ENCODE results near the gene TRMT10A.

Gene TRMT10A, protein sequence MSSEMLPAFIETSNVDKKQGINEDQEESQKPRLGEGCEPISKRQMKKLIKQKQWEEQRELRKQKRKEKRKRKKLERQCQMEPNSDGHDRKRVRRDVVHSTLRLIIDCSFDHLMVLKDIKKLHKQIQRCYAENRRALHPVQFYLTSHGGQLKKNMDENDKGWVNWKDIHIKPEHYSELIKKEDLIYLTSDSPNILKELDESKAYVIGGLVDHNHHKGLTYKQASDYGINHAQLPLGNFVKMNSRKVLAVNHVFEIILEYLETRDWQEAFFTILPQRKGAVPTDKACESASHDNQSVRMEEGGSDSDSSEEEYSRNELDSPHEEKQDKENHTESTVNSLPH
- total RNA-seq, result 1.9 to 4.6 reads per million in 2 donors

GRCh38 chr4:99563310-99564186 is at the start of gene TRMT10A:
Gene TRMT10A (minus strand): TSS chr4:99564039. CDS start chr4:99559338, 4,701 bp downstream.
- DNase-seq, result peak; percentile 89

- no peak for DNase-seq
These were observed 48.9 kb upstream of the TRMT10A start for GRCh38 chr4:99612704-99613103.

DNA sequence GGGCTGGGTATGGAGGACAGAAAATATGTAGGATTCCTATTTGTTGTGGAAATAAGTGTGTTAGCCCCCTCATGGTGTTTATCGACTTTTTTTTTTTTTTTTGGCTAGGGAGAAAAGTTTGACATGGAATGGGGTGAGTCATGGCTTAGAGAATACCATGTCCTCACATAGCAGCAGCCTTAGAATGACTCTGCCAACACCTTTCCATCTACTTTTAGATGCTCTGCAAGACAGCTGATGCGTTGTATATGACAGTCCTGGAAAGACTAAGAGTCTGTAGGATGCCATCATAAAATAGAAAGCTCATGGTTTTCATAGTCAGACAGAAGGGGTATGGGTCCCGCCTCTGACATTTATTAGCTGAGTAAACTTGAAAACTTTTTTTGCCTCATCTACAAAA is 48.4 kb upstream of the TRMT10A start:
- DNase-seq, result no peak

DNA sequence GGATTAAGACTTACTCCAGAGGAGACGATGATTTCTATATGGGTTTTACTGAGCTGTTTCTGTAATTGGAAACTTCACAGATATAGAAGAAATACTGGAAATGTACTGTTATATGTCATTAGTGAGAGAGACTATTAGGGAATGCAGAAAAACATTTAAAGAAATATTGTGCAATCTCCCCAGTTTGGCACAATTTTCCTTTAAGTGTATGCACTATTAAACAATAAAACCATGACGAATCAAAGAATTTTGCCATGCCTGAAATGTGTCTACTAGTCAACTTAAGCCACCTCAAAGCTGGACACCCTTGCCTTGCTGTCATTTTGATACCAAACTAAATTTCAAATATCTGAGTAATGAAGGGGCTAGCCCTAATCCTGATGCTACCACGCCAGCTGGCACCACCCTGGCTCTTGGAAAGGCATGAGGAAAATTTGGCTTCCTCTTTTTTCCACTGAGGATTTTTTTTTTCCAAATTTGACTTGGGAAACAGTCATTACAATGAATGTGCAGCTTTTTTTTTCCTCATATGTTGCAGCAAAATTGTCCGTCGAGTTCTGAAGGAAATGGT is 46.9 kb upstream of the TRMT10A start:
- no peak for DNase-seq

DNA sequence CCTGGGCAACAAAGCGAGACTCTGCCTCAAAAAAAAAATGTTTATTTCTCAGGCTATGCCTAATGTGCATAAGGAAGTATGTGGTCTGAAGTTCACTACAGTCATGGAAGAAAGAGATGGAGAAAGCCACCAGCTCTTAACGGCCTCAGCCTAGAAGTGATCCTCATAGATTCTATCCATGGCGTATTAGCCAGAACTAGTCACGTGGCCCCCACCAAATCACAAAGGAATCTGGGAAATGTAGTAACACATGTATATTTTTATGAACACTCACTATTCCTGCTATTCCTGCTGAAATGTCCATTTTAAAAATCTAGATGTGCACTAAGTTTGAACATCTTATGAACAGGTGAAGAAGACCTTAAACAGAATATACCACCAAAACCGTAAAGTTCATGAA is 44.6 kb upstream of the TRMT10A start:
- no peak for DNase-seq

DNA sequence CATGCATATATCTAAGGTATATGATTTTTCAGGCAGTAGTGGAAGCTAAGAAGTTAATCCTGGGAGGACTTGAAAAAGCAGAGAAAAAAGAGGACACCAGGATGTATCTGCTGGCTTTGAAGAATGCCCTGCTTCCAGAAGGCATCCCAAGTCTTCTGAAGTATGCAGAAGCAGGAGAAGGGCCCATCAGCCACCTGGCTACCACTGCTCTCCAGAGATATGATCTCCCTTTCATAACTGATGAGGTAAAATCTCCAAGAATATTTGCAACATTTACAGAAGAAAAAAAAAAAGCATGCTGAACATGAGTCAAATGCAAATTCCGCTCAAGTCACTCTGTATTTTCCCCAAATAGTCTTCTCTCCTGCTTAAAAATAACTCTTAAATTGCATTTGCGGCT is 42.9 kb upstream of the TRMT10A start:
- DNase-seq, result no peak

DNA sequence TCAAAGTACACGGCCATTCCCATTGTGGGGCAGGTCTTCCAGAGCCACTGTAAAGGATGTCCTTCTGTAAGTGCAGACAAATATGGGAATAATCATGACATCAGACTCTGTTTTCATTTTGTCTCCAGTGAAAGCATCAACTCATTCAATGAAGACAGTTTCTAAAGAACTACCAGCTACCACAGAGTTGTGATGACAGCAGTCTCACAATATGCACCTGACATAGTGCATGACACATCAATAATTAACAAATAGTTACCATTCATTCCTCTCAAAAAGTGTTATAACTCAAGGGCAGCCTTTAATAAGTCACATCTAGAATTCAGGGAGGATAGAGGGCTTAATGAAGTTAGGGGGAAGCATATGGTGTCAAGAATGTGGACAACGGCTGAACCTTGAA is 31.0 kb upstream of the TRMT10A start:
- no peak for DNase-seq

DNA sequence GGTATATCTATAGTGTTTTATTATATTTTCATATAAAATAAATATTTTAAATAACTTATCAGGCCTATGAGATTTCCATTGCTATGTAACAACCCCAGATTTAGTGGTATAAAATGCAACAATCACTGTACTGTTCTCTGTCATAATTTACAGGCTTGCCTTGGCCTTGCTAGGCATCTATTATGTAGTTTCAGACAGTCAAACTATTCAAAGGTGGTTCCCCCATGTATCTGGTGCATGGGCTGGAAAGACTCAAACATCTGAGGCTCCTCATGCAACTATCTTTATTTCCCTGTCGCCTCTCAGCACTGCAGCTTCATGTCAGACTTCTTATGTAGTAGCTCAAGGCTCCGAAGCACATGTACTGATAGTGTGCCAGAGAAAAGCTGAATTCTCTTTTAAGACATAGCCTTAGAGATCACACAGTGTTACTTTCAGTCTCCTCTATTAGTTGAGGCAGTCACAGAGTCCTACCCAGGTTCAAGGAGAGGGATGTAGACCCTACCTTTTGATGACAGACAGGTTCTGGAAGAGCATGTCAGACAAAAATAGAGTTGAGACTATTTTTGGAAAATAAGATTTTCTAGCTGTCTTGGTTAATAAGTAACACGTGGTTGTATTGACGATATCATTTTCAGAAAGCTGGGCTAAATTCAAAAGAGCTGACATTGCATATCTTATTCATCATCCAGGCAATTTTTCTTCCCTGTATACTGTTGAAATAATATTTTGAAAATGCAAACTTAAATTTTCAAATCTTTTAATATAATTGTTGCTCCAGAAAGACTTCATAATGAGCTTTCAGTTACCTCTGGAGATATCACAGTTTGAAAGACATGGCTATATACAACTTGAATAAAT is 30.2 kb upstream of the TRMT10A start:
- no peak for DNase-seq

DNA sequence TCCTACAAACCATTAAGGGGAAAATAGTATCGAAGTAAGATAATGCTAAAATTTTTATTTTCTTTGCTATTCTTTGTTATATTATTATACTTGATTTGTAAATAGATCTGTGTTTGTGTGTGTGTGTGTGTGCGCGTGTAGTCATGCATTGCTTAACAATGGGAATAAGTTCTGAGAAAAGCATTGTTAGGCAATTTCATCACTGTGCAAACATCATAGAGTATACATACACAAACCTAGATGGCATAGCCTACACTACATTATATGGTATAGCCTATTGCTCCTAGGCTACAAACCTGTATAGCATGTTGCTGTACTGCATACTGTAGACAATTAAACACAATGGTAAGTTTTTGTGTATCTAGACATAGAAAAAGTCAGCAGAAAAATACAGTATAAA is 27.9 kb upstream of the TRMT10A start:
- DNase-seq, result no peak

DNA sequence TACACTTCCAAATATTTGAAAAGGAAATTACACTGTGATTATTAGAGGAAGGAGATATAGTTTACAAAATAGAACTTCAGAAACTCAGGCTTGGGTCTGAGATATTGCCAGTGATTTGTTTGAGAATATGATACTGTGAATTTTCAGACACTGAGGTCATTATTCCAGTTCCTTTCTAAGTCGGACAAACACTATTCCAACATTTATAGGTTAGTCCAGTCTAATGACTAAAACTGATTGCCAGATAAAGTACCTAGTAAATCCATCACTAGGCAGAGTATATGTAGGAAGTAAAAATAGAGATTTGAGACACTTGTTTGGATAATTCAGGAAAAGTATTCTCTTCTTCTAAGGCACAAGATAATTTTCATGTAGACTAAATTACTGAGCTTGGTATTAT is 24.0 kb upstream of the TRMT10A start:
- no peak for DNase-seq

GRCh38 chr4:99587309-99587708 is 23.5 kb upstream of the TRMT10A start:
- DNase-seq, result no peak

- DNase-seq, result no peak
These were observed 23.0 kb upstream of the TRMT10A start for GRCh38 chr4:99586797-99587196.

DNA sequence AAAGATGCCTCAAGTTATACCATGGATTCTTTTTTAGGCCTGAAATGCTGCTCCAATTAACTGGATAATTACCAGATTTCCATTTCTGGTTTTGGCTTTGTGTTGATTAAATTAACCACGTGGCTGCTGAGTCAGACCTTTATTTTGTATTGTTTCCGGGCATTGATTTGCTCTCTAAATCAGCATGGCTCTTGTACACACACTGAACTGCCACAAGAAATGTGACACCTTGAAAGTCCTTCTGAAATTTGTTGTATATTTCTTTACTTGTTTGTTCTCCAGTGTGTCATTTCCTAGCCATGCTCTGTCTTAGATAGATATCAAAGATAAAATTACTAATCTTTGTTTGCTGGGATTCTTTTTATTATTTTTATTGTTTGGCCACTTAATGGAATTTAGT is 22.5 kb upstream of the TRMT10A start:
- DNase-seq, result no peak

DNA sequence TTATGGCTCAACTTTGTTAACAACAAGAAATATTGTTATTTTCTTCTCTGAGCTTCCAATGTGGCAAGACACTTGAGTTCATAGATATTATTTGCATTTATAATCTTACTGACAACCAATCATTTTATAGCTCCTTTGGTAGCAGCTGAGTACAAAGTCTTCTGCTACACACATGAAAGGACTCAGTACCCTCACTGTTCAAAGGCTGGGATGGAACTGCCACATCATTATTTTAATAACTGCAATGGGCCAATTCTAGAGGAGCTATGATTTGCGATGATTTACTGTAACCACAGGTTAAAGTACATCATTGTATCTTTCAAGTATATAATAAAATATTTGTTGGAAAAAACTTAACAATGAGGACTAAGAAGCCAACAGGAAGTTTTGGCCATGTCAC is 21.7 kb upstream of the TRMT10A start:
- DNase-seq, result no peak

DNA sequence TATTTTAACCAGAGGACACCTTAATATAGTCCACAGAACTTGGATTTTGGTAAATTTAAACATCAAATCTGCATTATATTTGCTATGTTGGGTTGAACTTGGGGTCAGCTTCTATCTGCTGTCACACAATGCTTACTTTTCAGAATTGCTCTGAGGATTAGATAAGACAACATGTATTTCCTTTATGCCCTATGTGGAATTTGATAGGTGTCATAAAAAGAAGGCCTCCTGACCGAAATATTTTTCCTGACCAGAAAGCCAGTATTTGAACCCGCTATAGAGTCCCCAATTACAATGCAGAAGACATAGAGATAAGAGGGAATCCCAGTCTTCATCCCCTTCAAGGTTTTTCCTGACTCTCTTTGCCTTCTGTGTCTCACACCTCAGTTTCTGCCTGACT is 14.9 kb upstream of the TRMT10A start:
- no peak for DNase-seq

- no peak for DNase-seq
These were observed 10.9 kb upstream of the TRMT10A start, which contains the start of gene MTTP for GRCh38 chr4:99574530-99575324. Gene MTTP (plus strand): TSS chr4:99574824. CDS start chr4:99574910, 86 bp downstream.

DNA sequence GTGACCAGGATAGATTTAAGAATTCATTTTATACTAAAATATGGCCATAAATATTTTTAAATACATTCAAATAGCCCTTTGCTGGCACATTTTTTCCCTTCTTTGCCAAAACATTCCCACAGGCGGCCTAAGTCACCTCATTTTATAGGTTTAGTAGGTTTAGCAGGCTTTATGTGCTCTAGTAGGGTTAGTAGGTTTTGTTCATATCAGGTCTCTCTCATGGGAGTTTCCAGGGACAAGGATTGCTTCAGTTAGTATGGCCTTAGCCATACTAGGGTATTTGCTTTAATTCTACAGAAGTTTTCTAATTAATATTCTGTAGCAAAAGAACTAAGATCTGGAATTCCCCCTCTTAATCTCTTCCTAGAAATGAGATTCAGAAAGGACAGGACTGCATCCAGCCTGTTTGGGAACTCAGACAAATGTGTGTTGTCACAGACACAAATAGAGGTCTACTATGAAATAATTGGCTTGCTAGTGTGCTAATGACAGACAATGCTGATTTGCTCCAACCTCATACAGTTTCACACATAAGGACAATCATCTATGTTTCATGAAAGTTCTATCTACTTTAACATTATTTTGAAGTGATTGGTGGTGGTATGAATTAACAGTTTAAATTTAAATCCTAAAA is 10.0 kb upstream of the TRMT10A start:
- DNase-seq, result no peak

DNA sequence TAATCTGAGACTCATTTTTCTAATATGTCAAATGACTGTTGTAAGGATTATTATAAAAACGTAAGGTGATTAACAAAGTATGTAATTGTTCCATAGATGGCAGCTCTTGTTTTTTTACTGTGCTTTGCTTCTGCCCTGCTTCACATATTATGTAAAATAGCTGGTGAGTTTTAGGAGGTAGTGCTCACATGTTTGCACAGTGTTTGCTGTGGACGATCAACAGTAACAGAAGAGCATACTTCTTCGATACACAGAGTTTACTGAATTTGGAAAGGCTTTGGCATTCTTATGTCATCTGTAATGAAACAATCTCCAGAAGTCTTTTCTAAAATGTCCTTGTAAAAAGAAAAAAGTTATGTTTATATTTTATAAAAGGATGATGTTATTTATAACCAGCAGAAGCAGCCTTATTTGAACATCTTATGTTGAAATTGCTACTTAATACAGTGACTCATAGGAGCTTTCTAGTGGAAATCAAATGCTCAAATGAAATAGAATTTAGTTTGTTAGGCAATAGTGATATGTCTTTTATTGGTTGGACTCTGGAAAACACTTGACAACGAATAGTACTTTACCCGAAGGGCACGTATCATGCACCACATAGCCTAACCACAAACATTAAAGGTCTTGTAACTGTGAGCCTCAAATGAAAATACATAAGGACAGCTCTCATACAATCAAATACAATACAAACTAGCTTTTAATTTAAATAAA is 8.8 kb upstream of the TRMT10A start:
- no peak for DNase-seq

GRCh38 chr4:99571883-99572282 is 8.0 kb upstream of the TRMT10A start:
- DNase-seq, result no peak

- DNase-seq, result no peak
These were observed 1.1 kb upstream of the TRMT10A start for GRCh38 chr4:99564921-99565320.

- no peak for DNase-seq
These were observed 11.0 kb downstream of the TRMT10A start for GRCh38 chr4:99552872-99553271.

Measured in T-helper 9 cell (primary cell).